Measurements from ENCODE around the gene CIPC.

GRCh38 chr14:77109656-77110055, 11.6 kb downstream of the CIPC start:
- TF ChIP-seq CTCF (conservative IDR thresholded peaks at IDR 0.05; ENCODE audit: low read length) (no peak), EZH2phosphoT487 (IDR thresholded peaks at IDR 0.05; ENCODE audit: borderline replicate concordance) (no peak)

All from Loucy (cell line).